HepG2 (cell line): Measurements from ENCODE around the gene LAP3. TPM values are rescaled to one million over a fixed set of nuclear protein-coding genes. Genes with fewer than 3 reads are reported as not detected.
A peak's percentile ranks its signal among the peaks of the same experiment; 100 is the strongest.

ENCODE experiments used
- BRD4 ChIP-seq: sonication (generic); formaldehyde crosslinking; IDR thresholded peaks from 2 replicates; pipeline ENCODE4 v1.4.0; 2020; ENCODE audit warnings: missing genetic modification reagents
- CBFB ChIP-seq: sonication (generic); formaldehyde crosslinking; IDR thresholded peaks from 2 replicates; pipeline ENCODE4 v1.4.0; 2020; ENCODE audit warnings: missing genetic modification reagents
- CEBPG ChIP-seq: IDR thresholded peaks from 2 replicates; pipeline ENCODE4 v1.6.1; 2016
- DRAP1 ChIP-seq: IDR thresholded peaks from 2 replicates; pipeline ENCODE4 v1.6.1; 2016; ENCODE audit warnings: missing genetic modification reagents, missing compliant biosample characterization
- FOXC1 ChIP-seq: sonication (generic); formaldehyde crosslinking; IDR thresholded peaks from 2 replicates; pipeline ENCODE4 v1.8.0; 2022; ENCODE audit warnings: mild to moderate bottlenecking, missing genetic modification reagents, borderline replicate concordance
- FOXO1 ChIP-seq: sonication (generic); formaldehyde crosslinking; IDR thresholded peaks from 2 replicates; pipeline ENCODE4 v1.4.0; 2020; ENCODE audit warnings: missing genetic modification reagents
- FOXP4 ChIP-seq: sonication (generic); formaldehyde crosslinking; IDR thresholded peaks from 2 replicates; pipeline ENCODE4 v1.4.0; 2020; ENCODE audit warnings: missing genetic modification reagents
- GATAD1 ChIP-seq: IDR thresholded peaks from 2 replicates; pipeline ENCODE4 v1.6.1; 2016; ENCODE audit warnings: missing genetic modification reagents, missing compliant biosample characterization
- HOMEZ ChIP-seq: IDR thresholded peaks from 2 replicates; pipeline ENCODE4 v1.6.1; 2016; ENCODE audit warnings: low read depth
- MAF1 ChIP-seq: sonication (generic); formaldehyde crosslinking; IDR thresholded peaks from 2 replicates; pipeline ENCODE4 v1.5.0; 2020; ENCODE audit warnings: missing genetic modification reagents, borderline replicate concordance
- MIER3 ChIP-seq: IDR thresholded peaks from 2 replicates; pipeline ENCODE4 v1.6.1; 2016; ENCODE audit warnings: missing compliant biosample characterization, borderline replicate concordance
- PATZ1 ChIP-seq: sonication (generic); formaldehyde crosslinking; IDR thresholded peaks from 2 replicates; pipeline ENCODE4 v1.4.0; 2020; ENCODE audit warnings: missing genetic modification reagents
- PAX8 ChIP-seq: sonication (generic); formaldehyde crosslinking; IDR thresholded peaks from 2 replicates; pipeline ENCODE4 v1.8.0; 2022; ENCODE audit warnings: mild to moderate bottlenecking, missing genetic modification reagents, borderline replicate concordance
- RXRB ChIP-seq: IDR thresholded peaks from 2 replicates; pipeline ENCODE4 v1.6.1; 2016; ENCODE audit warnings: borderline replicate concordance, missing genetic modification reagents, missing compliant biosample characterization
- SALL1 ChIP-seq: sonication (generic); formaldehyde crosslinking; IDR thresholded peaks from 2 replicates; pipeline ENCODE4 v1.8.0; 2022; ENCODE audit warnings: mild to moderate bottlenecking, missing genetic modification reagents
- SIN3A ChIP-seq: IDR thresholded peaks from 2 replicates; pipeline ENCODE4 v1.6.1; 2011; ENCODE audit warnings: low read depth, mild to moderate bottlenecking, control low read depth, low read length, borderline replicate concordance
- SKI ChIP-seq: fragments of 450-650 bp; IDR thresholded peaks from one replicate; pipeline ENCODE4 v1.6.1; 2018; ENCODE audit warnings: mild to moderate bottlenecking; ENCODE audit not compliant: partially characterized antibody
- STAG1 ChIP-seq: sonication (generic); formaldehyde crosslinking; IDR thresholded peaks from 2 replicates; pipeline ENCODE4 v1.4.0; 2020; ENCODE audit warnings: missing genetic modification reagents
- TAF1 ChIP-seq: sonication (generic); formaldehyde crosslinking; IDR thresholded peaks from 2 replicates; pipeline ENCODE4 v1.4.0; 2020; ENCODE audit warnings: missing genetic modification reagents
- ZFX ChIP-seq: sonication (generic); formaldehyde crosslinking; IDR thresholded peaks from 2 replicates; pipeline ENCODE4 v1.4.0; 2020; ENCODE audit warnings: mild to moderate bottlenecking, low read depth, missing genetic modification reagents, moderate library complexity
- ZNF292 ChIP-seq: sonication (generic); formaldehyde crosslinking; IDR thresholded peaks from 2 replicates; pipeline ENCODE4 v1.8.1; 2022; ENCODE audit warnings: mild to moderate bottlenecking, low read depth, missing genetic modification reagents, borderline replicate concordance
- ZNF331 ChIP-seq: sonication (generic); formaldehyde crosslinking; IDR thresholded peaks from 2 replicates; pipeline ENCODE4 v1.4.0; 2020; ENCODE audit warnings: missing genetic modification reagents
- ZNF512 ChIP-seq: sonication (generic); formaldehyde crosslinking; IDR thresholded peaks from 2 replicates; pipeline ENCODE4 v1.4.0; 2020; ENCODE audit warnings: mild to moderate bottlenecking, missing genetic modification reagents
- ZNF792 ChIP-seq: IDR thresholded peaks from 2 replicates; pipeline ENCODE4 v1.6.1; 2016
- ZNF878 ChIP-seq: sonication (generic); formaldehyde crosslinking; IDR thresholded peaks from 2 replicates; pipeline ENCODE4 v1.8.1; 2023; ENCODE audit warnings: mild to moderate bottlenecking, missing genetic modification reagents, moderate library complexity
- polyA plus RNA-seq, 8 experiments: library from polyadenylated mRNA; depleted of rRNA in 3 of 8; stranded (reverse) in 7 of 8; unstranded in 1 of 8; fragments of >200 nt; fragmentation: Illumina TruSeq in 4 of 8; extraction: Trizol in 4 of 8; gene quantifications; 2 replicates each; pipeline versions ENCODE4 v1.2.1 to v1.2.3, GENCODE V29; 2011 to 2016; ENCODE audit warnings: low read depth in 4 of 8, missing spikeins in 1 of 8, mixed read lengths in 1 of 8; ENCODE audit not compliant: insufficient read depth in 1 of 8
- total RNA-seq, 5 experiments: library from RNA; depleted of rRNA; stranded (reverse); fragments of >200 nt; fragmentation: Illumina TruSeq; extraction: Trizol; gene quantifications; 2 replicates each; pipeline ENCODE4 v1.2.3, GENCODE V29; 2016; ENCODE audit warnings: low read depth in 1 of 5

LAP3 gene
- total and polyA plus RNA-seq, 2 of the 13 experiments (the other 11 are each of a cell fraction or from before 2014, with no cell fraction given), result 106 to 125 TPM

GRCh38 chr4:17544205-17544604 is 32.8 kb upstream of the LAP3 start (continued):
- peak; percentile 99 for TF ChIP-seq SALL1 (CRISPR knock-in tag)
- peak; percentile 63 for TF ChIP-seq SKI
- TF ChIP-seq ZNF331 (CRISPR knock-in tag), result peak; percentile 77
- TF ChIP-seq HOMEZ (CRISPR knock-in tag), result peak; percentile 78; the same call in 1 of the 2 replicates
- peak; percentile 59; the same call in 1 of the 2 replicates for TF ChIP-seq CBFB (CRISPR knock-in tag)
- peak; percentile 10; the same call in 1 of the 2 replicates for TF ChIP-seq STAG1 (CRISPR knock-in tag)
- TF ChIP-seq DRAP1 (CRISPR knock-in tag), result peak; percentile 50; the same call in 1 of the 2 replicates
- peak; percentile 91 for TF ChIP-seq FOXO1
- TF ChIP-seq ZNF878, result peak; percentile 85; the same call in 1 of the 2 replicates
- no peak for TF ChIP-seq PAX8 (CRISPR knock-in tag)
- TF ChIP-seq ZNF792 (CRISPR knock-in tag), result peak; percentile 73
- TF ChIP-seq CEBPG, result peak; percentile 79
- peak; percentile 65; the same call in 1 of the 2 replicates for TF ChIP-seq MIER3 (CRISPR knock-in tag)
- TF ChIP-seq GATAD1 (CRISPR knock-in tag), result no peak; the same call in 1 of the 2 replicates
- peak; percentile 41 for TF ChIP-seq ZFX (CRISPR knock-in tag)
- no peak for TF ChIP-seq TAF1 (CRISPR knock-in tag)
- no peak for TF ChIP-seq BRD4 (CRISPR knock-in tag)
- TF ChIP-seq ZNF512 (CRISPR knock-in tag), result no peak
- 0 out of 2 replicates have a peak, but pooled peaks have one; percentile 36 for TF ChIP-seq MAF1 (CRISPR knock-in tag)
- TF ChIP-seq FOXP4 (CRISPR knock-in tag), result peak; percentile 98
- no peak for TF ChIP-seq FOXC1 (CRISPR knock-in tag)
- peak; percentile 84; the same call in 1 of the 2 replicates for TF ChIP-seq ZNF292
- 0 out of 2 replicates have a peak, but pooled peaks have one; percentile 81 for TF ChIP-seq RXRB (CRISPR knock-in tag)
- 0 out of 2 replicates have a peak, but pooled peaks have one; percentile 31 for TF ChIP-seq SIN3A
- peak; percentile 44; the same call in 1 of the 2 replicates for TF ChIP-seq PATZ1
